Gastrocnemius medialis (tissue), 4 donors: ENCODE results near the gene OTUD1. TPM values are rescaled to one million over a fixed set of nuclear protein-coding genes. Genes with fewer than 3 reads are reported as not detected.

Source experiments
- ATAC-seq, 2 donors: fragments of 150-250 bp; one replicate each; pipeline ENCODE4 v1.9.1; 2016
- DNase-seq, 2 donors: peaks; one replicate each; pipeline ENCODE4 v3.0.0-alpha.2; 2019
- H3K27ac ChIP-seq, 4 donors: fragments of 200-600 bp; sonication (generic); 1 replicate in 1 of 4; 2 replicates in 3 of 4; pipeline ENCODE4 v1.5.1; 2016 to 2018; ENCODE audit warnings: mild to moderate bottlenecking in 2 of 4, moderate library complexity in 1 of 4
- H3K27me3 ChIP-seq, 3 donors: fragments of 200-600 bp; sonication (generic) in 2 of 3; 1 replicate in 1 of 3; 2 replicates in 2 of 3; pipeline versions ENCODE4 v1.5.1 to v1.6.0; 2016 to 2019; ENCODE audit warnings: mild to moderate bottlenecking in 1 of 3, moderate library complexity in 1 of 3
- H3K36me3 ChIP-seq, 2 donors: fragments of 200-600 bp; sonication (generic) in 1 of 2; one replicate each; pipeline ENCODE4 v1.5.1; 2017 to 2018
- H3K4me1 ChIP-seq, 2 donors: fragments of 200-600 bp; sonication (generic) in 1 of 2; one replicate each; pipeline ENCODE4 v1.5.1; 2016 to 2017; ENCODE audit warnings: mild to moderate bottlenecking in 2 of 2
- H3K4me3 ChIP-seq, 4 donors: fragments of 200-600 bp; sonication (generic) in 3 of 4; 1 replicate in 1 of 4; 2 replicates in 3 of 4; pipeline ENCODE4 v1.5.1; 2016 to 2019; ENCODE audit warnings: mild to moderate bottlenecking in 2 of 4
- H3K9me3 ChIP-seq, 3 donors: fragments of 200-600 bp; sonication (generic) in 2 of 3; 1 replicate in 1 of 3; 2 replicates in 2 of 3; pipeline ENCODE4 v1.5.1; 2016 to 2019
- CTCF ChIP-seq, 5 experiments: fragments of 450-650 bp in 3 of 5; fragments of 200-600 bp in 2 of 5; sonication (generic) in 2 of 5; IDR thresholded peaks in 4 of 5; conservative IDR thresholded peaks in 1 of 5; 1 replicate in 4 of 5; 2 replicates in 1 of 5; pipeline ENCODE4 v1.5.1; 2016 to 2019; ENCODE audit warnings: antibody characterized with exemption in 5 of 5, mild to moderate bottlenecking in 3 of 5, moderate library complexity in 3 of 5
- POLR2A ChIP-seq, 2 donors: fragments of 450-650 bp; IDR thresholded peaks; one replicate each; pipeline ENCODE4 v1.6.1; 2017; ENCODE audit warnings: antibody characterized with exemption in 2 of 2, mild to moderate bottlenecking in 2 of 2, moderate library complexity in 2 of 2
- in situ Hi-C, 4 donors: fragments of 200-750 bp; cut with MboI; loops; one replicate each; pipeline versions ENCODE4 v1.15.0 to v1.8.0; 2017; ENCODE audit warnings: low sequenced_read_pairs in 4 of 4
- intact Hi-C: fragments of 100-400 bp; cut with DNase I; formaldehyde crosslinking; loops from one replicate; pipeline ENCODE4 v1.15.1; 2023; ENCODE audit warnings: low total_unique reads
- total RNA-seq, 4 donors: library from RNA; depleted of rRNA; stranded (reverse); fragments of >200 nt; gene quantifications; one replicate each; pipeline versions ENCODE4 v1.1.0 to v1.2.3, GENCODE V29; 2016

The OTUD1 gene
- total RNA-seq, 4 donors from 2014 or later, result 5.3 to 16.9 (median 7.7) TPM

DNA sequence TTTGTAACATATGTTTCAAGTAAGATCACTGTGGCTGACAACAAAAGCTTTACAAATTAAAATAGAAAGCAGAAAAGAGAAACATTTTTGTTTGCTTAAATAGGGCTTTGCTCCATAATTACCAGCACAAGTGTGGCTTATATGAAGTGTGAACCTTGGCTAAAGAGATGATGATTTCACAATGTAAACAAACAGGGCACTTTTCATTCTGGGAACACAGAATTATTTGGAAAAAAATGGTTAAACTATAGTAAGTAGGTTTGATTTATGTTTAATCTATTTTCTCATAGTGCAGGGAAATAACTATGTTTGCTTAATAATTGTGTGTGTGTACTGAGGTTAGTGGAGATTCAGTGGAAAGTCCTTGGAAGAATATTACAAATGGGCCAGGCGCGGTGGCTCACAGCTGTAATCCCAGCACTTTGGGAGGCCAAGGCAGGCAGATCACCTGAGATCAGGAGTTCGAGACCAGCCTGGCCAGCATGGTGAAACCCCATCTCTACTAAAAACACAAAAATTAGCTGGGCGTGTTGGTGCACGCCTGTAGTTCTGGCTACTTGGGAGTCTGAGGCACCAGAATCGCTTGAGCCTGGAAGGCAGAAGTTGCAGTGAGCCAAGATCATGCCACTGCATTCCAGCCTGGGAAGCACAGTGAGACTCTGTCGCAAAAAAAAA, 19.1 kb upstream of the OTUD1 start:
- DNase-seq, result no peak
- Histone ChIP-seq H3K27ac (no peak overlapping the region), H3K4me3 (no peak overlapping the region), H3K36me3 (no peaks in the 10 kb centered on the region), H3K27me3 (no peaks in the 10 kb centered on the region), H3K9me3 (no peaks in the 10 kb centered on the region), H3K4me1 (no peaks in the 10 kb centered on the region)
- TF ChIP-seq CTCF (IDR thresholded peaks at IDR 0.05 in 4 of 5, conservative IDR thresholded peaks at IDR 0.05 in 1 of 5) (no peak), POLR2A (IDR thresholded peaks at IDR 0.05) (no peak)
- intact Hi-C loops (no loop called here), in situ Hi-C loops (no loop called here)
- no peak for ATAC-seq

DNA sequence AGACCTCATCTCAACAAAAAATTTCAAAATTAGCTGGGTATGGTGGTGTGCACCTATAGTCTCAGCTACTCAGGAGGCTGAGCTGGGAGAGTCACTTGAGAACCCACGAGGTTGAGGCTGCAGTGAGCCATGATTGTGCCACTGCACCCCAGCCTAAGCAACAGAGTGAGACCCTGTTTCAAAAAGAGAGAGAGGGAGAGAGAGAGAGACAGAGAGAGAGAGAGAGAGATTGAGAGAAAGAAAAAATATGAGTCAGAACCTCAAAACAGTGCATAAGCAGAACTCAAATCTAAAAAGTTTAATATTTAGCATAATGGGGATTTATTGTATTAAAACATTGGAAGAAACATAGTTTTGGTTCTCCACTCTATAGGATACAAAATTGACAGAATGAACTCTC, 17.5 kb upstream of the OTUD1 start:
- TF ChIP-seq CTCF (IDR thresholded peaks at IDR 0.05 in 4 of 5, conservative IDR thresholded peaks at IDR 0.05 in 1 of 5) (no peak), POLR2A (IDR thresholded peaks at IDR 0.05) (no peak)
- Histone ChIP-seq H3K4me3 (no peak overlapping the region), H3K27ac (no peak overlapping the region), H3K27me3 (no peaks in the 10 kb centered on the region), H3K9me3 (no peaks in the 10 kb centered on the region), H3K36me3 (no peaks in the 10 kb centered on the region), H3K4me1 (no peaks in the 10 kb centered on the region)
- intact Hi-C loops, result no loop called here
- ATAC-seq, result no peak
- no peak for DNase-seq
- in situ Hi-C loops, result no loop called here

DNA sequence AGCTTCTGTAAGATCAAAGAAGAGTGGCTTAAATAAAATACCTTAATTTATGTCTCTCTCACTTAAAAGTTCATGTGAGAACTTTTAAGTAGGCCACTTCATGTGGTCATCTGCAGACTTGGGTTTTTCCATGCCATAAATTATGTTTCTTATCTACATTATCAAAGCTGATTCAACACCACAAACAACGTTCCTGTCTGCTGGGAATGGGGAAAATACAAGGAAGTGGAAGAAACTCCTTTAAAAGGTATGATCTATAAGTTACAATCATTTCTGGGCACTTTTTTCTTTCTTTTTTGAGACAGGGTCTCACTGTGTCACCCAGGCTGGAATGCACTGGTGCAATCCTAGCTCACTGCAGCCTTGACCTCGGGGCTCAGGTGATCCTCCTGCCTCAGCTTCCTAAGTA, 16.9 kb upstream of the OTUD1 start:
- Histone ChIP-seq H3K36me3 (no peaks in the 10 kb centered on the region), H3K27ac (no peak overlapping the region), H3K4me3 (no peak overlapping the region), H3K4me1 (no peaks in the 10 kb centered on the region), H3K9me3 (no peaks in the 10 kb centered on the region), H3K27me3 (no peaks in the 10 kb centered on the region)
- ATAC-seq (no peak), DNase-seq (no peak)
- TF ChIP-seq POLR2A (IDR thresholded peaks at IDR 0.05), result no peak
- TF ChIP-seq CTCF (IDR thresholded peaks at IDR 0.05 in 4 of 5, conservative IDR thresholded peaks at IDR 0.05 in 1 of 5), result no peak
- intact Hi-C loops (no loop called here), in situ Hi-C loops (no loop called here)

DNA sequence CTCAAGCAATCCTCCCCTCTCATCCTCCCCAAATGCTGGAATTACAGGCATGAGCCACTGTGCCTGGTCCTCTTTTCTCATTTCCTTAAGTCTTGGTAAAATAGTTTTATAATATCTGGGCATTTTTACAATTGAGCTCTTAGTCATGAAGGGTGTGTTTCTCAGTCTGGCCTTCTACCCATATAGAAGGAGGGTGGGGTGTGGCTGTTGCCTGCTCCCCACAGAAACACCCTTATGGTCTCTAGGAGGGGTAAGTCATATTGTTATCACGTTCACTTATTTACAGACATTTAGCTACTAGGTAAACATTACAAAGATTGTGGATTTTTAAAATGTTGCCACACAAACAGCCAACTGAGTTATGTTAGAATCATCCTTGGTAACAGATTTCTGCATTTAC, 6.7 kb upstream of the OTUD1 start:
- Histone ChIP-seq H3K27ac (no peak overlapping the region), H3K4me1 (no peaks in the 10 kb centered on the region), H3K9me3 (no peaks in the 10 kb centered on the region), H3K27me3 (no peaks in the 10 kb centered on the region), H3K4me3 (no peak overlapping the region), H3K36me3 (no peaks in the 10 kb centered on the region)
- TF ChIP-seq POLR2A (IDR thresholded peaks at IDR 0.05), result no peak
- TF ChIP-seq CTCF (IDR thresholded peaks at IDR 0.05 in 4 of 5, conservative IDR thresholded peaks at IDR 0.05 in 1 of 5), result no peak
- in situ Hi-C loops, result loop anchor here in 1 of 4 donors (25.0 kb wide), 1 partner anchor 1120 kb away; the partner anchor contains the start of genes BMI1 and COMMD3
- intact Hi-C loops, result loop anchor here (10.0 kb wide), 1 partner anchor 1107 kb away; the partner anchor contains the start of gene BMI1
- ATAC-seq (no peak), DNase-seq (no peak)
